ENCODE data around the gene GRAP2. TPM values are rescaled to one million over a fixed set of nuclear protein-coding genes. Genes with fewer than 3 reads are reported as not detected.

GRAP2 gene
- total and polyA plus RNA-seq, 10 of the 15 experiments (the other 5 are each of a cell fraction or from before 2014, with no cell fraction given) = 3.3 to 79.1 (median 59.6) TPM

- H3K4me3 ChIP-seq = no peak overlapping the region
- intact Hi-C loops (cut with micrococcal nuclease; ENCODE audit: unreplicated experiment) (no loop called here), in situ Hi-C loops (cut with MboI) (no loop called here)
- no peaks in the 10 kb centered on the region for H4K20me1 ChIP-seq (ENCODE audit: control insufficient read depth, insufficient read depth)
- no peak overlapping the region for H3K9ac ChIP-seq (ENCODE audit: control insufficient read depth, insufficient read depth, low read length)
- DNase-seq (ENCODE audit: low read depth, low spot score) = no peak
- no peak for FAIRE-seq
- H2AFZ ChIP-seq (ENCODE audit: control insufficient read depth, low read depth, low read length) = no peak overlapping the region
- no peak overlapping the region for H3K27ac ChIP-seq (ENCODE audit: control insufficient read depth, insufficient read depth)
- ChIA-PET RAD21 (ENCODE audit: unreplicated experiment) (interaction anchor here (0.6 to 2.2 kb wide), 6 partner anchors 11 to 149 kb away, joined by 3 to 4 read pairs (median 4); no protein-coding TSS in a partner anchor), POLR2A (interaction anchor here (0.6 to 2.4 kb wide), 4 partner anchors 9 to 200 kb away, joined by 3 to 7 read pairs (median 4); no protein-coding TSS in a partner anchor), CTCF (interaction anchor here (1.0 to 6.0 kb wide), 4 partner anchors 7 to 98 kb away, joined by 3 to 39 read pairs (median 10); no protein-coding TSS in a partner anchor), SMC1A (ENCODE audit: uncharacterized antibody, unreplicated experiment) (interaction anchor here (0.8 to 11.4 kb wide), 6 partner anchors 7 to 145 kb away, joined by 3 to 102 read pairs (median 8); no protein-coding TSS in a partner anchor)
- H3K36me3 ChIP-seq (ENCODE audit: control insufficient read depth in 2 of 2, insufficient read depth in 2 of 2, low read length in 1 of 2) = peaks cover 7 to 9% of the 10 kb centered on the region in 2 experiments
- no peaks in the 10 kb centered on the region for H3K9me3 ChIP-seq (replicated peaks; ENCODE audit: control insufficient read depth, insufficient read depth, low read length)
- TF ChIP-seq YBX1 (IDR thresholded peaks at IDR 0.05) (no peak), RBBP5 (conservative IDR thresholded peaks at IDR 0.05) (no peak), FOXK2 (IDR thresholded peaks at IDR 0.05) (no peak), PBX3 (IDR thresholded peaks at IDR 0.05; ENCODE audit: insufficient replicate concordance, low read depth, low read length) (no peak), PAX5 (IDR thresholded peaks at IDR 0.05; ENCODE audit: borderline replicate concordance, low read depth, low read length) (no peak)
- TF ChIP-seq, protein P1, sequence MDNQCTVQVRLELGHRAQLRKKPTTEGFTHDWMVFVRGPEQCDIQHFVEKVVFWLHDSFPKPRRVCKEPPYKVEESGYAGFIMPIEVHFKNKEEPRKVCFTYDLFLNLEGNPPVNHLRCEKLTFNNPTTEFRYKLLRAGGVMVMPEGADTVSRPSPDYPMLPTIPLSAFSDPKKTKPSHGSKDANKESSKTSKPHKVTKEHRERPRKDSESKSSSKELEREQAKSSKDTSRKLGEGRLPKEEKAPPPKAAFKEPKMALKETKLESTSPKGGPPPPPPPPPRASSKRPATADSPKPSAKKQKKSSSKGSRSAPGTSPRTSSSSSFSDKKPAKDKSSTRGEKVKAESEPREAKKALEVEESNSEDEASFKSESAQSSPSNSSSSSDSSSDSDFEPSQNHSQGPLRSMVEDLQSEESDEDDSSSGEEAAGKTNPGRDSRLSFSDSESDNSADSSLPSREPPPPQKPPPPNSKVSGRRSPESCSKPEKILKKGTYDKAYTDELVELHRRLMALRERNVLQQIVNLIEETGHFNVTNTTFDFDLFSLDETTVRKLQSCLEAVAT (IDR thresholded peaks at IDR 0.05) = no peak
- BruUV-seq (replicated peaks) = no TSS peak
- no peaks in the 10 kb centered on the region for H3K27me3 ChIP-seq (replicated peaks in 1 of 2; ENCODE audit: control insufficient read depth in 2 of 2, insufficient read depth in 2 of 2, low read length in 1 of 2)
- H3K79me2 ChIP-seq (ENCODE audit: control insufficient read depth, insufficient read depth, low read length) = peaks cover 95% of the 10 kb centered on the region
- no peak for ATAC-seq
- H3K4me1 ChIP-seq (ENCODE audit: control insufficient read depth, insufficient read depth, low read length) = peaks cover 18% of the 10 kb centered on the region
- 92% methylated on average over 7 of the region's 8 CpGs for WGBS (ENCODE audit: insufficient coverage, insufficient replicate concordance, low lambda C conversion rate, missing lambda C conversion rate)
- no peak overlapping the region; the same call in 1 of the 2 replicates for H3K4me2 ChIP-seq (ENCODE audit: control insufficient read depth, insufficient read depth)
Measured at GRCh38 chr22:39925909-39926679, 25.2 kb downstream of the GRAP2 start.
